HG02884 (cell line): ENCODE results near the gene ITGB8.
A peak's percentile ranks its signal among the peaks of the same experiment; 100 is the strongest.

ENCODE experiments used
- ATAC-seq: cut with Tn5 transposase; IDR thresholded peaks from one replicate; pipeline ENCODE4 v1.9.1; 2021; ENCODE audit warnings: mild to moderate bottlenecking, moderate library complexity; ENCODE audit not compliant: unreplicated experiment

ITGB8 gene

DNA sequence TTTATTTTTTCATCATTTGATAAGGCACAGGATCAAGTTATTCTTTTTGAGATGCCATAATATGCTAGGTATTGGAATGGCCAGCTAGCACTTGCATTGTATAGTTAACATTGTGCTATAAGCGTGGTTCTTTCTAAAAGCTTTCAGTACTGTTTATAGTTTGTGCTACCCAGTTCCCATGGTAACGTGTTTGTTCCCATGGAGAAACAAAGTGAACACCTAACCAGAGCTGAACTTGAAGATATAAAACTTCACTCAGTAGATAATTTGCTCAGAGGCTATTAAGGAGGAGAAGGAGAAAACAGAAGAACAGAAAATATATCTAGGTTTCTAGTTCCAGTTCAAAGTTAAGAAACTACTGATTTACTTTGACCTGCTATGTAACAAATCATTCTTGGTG is 23.6 kb upstream of the ITGB8 start:
- ATAC-seq, result peak; percentile 66

DNA sequence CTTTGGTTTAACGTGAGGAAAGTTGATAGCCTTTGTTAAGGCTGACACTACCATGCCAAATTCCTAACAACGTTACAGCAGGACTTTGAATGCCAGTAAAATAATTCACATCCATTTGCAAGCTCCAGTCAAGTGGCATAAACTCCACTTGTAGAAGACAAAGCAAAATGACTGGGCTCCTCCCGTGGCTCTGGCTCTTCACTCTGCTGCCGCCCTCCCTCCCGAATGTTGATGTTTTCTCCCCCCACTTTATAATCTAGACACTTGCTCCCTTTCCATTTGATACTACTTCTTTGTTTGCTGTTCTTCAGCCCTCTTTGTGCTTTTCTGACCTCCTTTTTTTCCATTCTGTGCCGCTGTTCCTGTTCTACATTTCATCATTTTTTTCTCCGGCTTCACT is 22.8 kb upstream of the ITGB8 start:
- ATAC-seq, result no peak

DNA sequence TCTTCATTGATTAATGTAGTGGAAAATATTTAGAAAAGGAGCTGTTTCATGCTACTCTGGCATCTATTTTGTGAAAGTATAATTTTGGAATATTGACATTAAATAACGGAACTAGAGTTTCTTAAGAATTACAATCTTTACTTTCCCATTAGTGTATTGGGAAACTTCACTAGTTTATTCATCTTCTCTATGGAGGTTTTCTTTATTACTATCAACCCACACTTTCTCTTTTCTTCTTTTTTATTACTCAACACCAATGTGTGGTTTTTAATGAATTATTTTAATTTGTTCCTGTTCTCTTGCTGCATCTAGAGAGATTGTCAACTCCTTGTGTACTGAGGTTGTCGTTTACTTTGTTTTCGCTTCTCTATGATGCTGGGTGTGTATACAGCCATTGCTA is 20.4 kb upstream of the ITGB8 start:
- ATAC-seq, result no peak

- no peak for ATAC-seq
Measured at GRCh38 chr7:20310963-20311742, 19.5 kb upstream of the ITGB8 start.

DNA sequence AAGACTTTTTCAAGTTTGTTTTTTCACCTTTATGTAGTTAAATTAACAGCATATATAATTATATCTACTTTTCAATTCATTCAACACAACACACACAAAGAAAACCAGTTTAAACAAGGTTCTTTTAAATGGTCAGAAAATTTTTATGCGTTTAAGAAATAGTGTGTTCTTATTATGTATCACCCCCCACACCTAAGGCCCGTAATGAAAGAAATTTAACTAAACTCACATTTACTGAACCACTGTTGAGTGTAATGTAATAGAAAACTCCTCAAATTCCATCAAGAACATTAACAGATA is 19.0 kb upstream of the ITGB8 start:
- no peak for ATAC-seq

- no peak for ATAC-seq
Measured at GRCh38 chr7:20312562-20312961, 18.1 kb upstream of the ITGB8 start.

DNA sequence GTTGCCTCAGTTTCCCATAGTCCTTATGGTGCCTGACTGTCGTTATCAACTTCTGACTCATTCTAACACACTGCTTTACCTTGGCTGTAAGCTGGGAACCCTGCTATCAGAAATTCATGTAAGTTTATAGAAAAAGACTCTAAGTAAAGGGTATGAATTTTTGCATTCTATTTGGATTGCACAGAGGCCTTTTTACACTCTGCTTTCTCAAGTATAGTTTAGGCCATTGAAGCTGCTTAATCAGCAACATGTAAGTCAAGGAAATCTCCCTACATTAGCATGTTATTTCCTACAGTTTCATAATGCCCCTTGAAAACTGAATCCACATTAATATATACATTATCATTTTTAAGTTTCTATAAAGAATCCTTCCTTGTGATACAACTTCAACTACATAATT is 17.1 kb upstream of the ITGB8 start:
- ATAC-seq, result no peak

DNA sequence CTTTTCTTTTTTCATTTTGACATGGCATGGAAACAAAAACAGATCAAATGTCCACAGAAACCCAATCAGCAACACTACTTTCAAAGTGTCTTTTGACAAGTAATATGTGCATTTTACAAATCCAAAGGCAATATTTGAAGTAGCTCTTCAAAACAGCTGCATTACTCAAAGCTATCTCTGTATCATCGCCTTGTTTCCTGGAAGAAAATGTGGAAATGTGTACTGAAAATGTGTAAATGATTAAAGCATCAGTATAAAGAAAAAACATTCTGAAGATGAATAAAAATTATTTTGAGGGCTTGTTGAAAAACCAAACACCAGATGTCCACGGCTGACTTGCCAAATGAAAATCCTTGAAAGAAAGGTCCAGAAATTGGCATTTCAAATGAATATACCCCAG is 16.5 kb upstream of the ITGB8 start:
- ATAC-seq, result no peak

DNA sequence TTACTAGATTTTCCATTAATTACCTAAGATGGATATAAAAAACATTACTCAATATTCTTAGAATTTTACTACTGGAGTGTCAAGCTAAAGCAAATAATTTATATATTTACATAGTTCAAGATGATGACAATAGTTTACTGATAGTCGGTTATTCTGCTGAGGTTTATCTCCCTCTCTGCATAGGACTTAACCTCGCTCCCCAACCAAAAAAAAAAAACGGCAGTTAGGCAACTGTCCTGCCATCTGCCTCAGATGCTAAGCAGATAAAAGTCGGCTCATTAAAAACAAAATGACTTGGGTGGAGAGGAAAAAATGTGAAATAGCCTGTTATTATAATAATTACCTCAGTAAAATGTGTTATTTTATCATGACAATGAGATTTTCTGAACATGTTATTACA is 14.0 kb upstream of the ITGB8 start:
- no peak for ATAC-seq

GRCh38 chr7:20317413-20317812 is 13.3 kb upstream of the ITGB8 start:
- ATAC-seq, result no peak

- ATAC-seq, result no peak
Measured at GRCh38 chr7:20318933-20319332, 11.8 kb upstream of the ITGB8 start.

DNA sequence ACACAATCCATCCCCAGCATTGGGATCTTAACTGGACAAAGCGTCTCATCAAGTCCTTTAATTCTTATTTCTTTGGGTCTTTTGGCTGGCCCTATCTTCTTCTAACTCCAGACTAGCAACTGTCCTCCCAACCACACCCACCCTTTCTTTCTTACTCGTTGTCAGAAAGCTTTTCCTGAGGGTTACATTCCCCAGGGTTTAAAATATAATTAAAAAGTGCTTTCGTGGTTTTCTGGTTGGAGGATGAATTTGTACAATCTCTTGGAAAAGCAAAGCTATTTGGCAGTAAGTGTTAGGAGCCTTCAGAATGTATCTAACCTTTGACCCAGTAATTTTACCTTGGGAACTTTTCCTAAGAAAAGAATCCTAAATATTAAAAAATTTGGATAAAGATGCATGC is 10.4 kb upstream of the ITGB8 start:
- ATAC-seq, result no peak

DNA sequence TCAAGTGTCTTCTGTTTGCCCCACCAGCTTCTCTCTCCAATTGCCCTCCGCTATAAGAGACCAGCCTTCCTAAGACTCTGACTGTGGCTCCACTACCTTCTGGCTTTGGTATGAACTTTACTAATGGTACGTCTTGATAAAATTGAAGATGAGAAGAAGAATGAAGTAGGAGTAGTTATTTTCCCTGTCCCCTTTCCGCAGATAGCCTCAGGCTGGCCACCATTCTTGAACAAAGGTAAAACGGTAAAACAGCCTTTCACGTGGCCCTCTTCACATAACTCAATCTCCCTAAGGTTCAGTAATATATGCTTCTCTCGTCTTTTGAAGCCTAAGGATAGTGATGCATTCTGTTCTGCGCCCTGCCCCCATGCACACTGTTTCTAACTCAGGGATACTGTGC is 9.9 kb upstream of the ITGB8 start:
- no peak for ATAC-seq

DNA sequence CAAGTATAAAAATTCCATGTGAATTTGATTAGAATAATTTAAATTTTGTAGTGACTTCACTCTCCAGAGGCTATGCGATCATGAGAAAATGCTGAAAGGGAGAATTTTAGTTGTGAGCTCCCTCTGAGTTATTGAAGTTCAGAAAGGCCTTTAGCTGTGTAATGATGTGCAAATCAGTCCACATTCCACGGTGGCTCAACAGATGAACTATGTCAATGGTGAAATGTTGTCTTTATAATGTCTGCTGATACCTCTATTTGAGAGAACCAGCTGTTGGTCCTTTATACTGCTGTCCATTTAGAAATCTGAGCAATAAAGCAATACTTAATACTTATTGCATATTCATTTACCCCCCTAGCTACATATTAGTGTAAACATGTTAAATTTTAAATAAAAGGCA is 7.1 kb upstream of the ITGB8 start:
- ATAC-seq, result no peak

GRCh38 chr7:20326342-20326741 is 4.4 kb upstream of the ITGB8 start:
- no peak for ATAC-seq

- no peak for ATAC-seq
Measured at GRCh38 chr7:20327055-20327454, 3.6 kb upstream of the ITGB8 start.

DNA sequence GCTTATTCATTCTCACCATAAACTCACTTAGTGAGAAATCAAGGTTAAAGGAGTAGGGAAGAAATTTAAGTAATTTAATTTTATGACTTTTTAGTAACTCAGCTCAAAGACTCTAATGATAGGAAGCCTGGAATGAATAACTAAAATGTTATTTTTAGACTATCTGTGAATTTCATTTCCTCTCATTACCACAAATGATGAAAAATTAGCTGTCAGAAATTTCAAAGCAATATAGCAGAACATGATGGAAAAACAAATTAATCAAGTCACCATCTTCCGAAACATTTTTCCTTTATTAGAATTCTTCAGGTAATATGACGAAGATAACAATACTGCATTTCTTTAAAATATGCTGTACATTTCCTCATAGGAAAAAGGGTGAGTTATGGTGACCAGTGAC is 2.7 kb upstream of the ITGB8 start:
- ATAC-seq, result no peak

DNA sequence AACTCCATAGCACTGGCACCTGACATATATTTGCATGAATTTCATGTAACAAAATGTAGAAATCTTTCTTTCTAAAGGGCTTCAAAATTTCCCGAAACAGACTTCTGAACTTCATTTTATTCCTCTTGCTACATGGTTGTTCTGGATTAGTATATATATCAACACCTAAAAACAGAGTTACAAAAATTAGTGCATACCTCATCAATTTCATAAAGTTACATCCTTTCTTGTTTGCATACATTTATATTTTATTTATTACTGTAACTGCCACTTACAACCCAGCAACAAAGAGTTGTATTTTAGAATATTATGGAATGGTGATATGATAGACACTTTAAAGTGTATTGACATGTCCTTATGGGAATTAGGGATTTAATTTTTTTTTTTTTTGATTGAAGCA is 2.0 kb upstream of the ITGB8 start:
- ATAC-seq, result no peak

DNA sequence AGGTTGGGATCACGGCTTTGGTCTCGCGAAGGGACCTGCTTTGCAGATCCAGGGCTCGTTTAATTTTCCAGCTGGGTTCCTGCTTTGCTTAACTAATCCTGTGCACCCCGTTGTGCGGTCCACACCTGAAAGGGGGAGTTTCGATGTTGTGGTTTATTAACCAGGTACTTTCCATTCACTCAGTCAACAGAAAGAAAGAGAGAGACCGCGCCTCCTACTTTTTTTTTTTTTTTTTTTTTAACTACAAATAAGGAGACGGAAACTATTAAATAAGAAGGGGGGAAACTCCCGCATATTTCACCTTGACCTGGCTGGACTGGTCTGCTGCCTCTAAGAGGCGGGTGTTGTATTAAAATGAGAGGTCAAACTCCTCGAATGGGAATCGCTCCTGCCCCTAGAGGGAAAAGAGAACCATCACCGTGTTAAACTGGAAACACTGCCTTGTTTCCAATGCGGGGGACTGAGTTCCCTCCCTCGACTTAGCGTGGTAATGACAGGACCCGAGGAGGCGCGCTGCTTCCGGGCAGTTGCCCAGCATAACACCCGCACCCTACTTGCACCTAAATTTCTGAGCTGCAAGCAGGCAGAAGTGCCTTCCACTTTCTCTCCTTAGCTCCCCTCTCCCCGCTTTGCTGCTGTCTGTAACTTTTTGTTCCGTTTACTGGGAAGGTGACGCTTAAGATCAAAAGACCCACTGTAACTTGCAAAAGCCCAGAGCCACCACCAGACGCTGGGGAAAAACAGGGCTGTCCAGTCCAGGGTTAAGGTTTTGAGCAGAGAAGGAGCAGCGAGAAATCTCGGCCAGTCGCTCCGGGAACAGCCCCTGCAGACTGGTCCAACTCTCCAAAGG is 1.1 kb upstream of the ITGB8 start:
- peak; percentile 31 for ATAC-seq

- peak; percentile 20 for ATAC-seq
Measured at GRCh38 chr7:20330928-20331909, 519 bp downstream of the ITGB8 start.
